GM12891 (cell line): ENCODE data around the gene ITSN1.

ENCODE experiments used
- POLR2A ChIP-seq: IDR thresholded peaks from 2 replicates; pipeline ENCODE4 v1.6.1; 2011; ENCODE audit warnings: low read depth, low read length, control low read depth
- POLR2AphosphoS5 ChIP-seq: IDR thresholded peaks from 2 replicates; pipeline ENCODE4 v1.6.1; 2011; ENCODE audit warnings: low read depth, low read length, control low read depth
- POU2F2 ChIP-seq: IDR thresholded peaks from 2 replicates; pipeline ENCODE4 v1.6.1; 2011; ENCODE audit warnings: low read depth, mild to moderate bottlenecking, control low read depth, low read length, moderate library complexity
- SPI1 ChIP-seq: IDR thresholded peaks from 2 replicates; pipeline ENCODE4 v1.6.1; 2011; ENCODE audit warnings: low read depth, low read length, control low read depth
- TAF1 ChIP-seq: IDR thresholded peaks from 2 replicates; pipeline ENCODE4 v1.6.1; 2011; ENCODE audit warnings: low read depth, low read length, control low read depth

DNA sequence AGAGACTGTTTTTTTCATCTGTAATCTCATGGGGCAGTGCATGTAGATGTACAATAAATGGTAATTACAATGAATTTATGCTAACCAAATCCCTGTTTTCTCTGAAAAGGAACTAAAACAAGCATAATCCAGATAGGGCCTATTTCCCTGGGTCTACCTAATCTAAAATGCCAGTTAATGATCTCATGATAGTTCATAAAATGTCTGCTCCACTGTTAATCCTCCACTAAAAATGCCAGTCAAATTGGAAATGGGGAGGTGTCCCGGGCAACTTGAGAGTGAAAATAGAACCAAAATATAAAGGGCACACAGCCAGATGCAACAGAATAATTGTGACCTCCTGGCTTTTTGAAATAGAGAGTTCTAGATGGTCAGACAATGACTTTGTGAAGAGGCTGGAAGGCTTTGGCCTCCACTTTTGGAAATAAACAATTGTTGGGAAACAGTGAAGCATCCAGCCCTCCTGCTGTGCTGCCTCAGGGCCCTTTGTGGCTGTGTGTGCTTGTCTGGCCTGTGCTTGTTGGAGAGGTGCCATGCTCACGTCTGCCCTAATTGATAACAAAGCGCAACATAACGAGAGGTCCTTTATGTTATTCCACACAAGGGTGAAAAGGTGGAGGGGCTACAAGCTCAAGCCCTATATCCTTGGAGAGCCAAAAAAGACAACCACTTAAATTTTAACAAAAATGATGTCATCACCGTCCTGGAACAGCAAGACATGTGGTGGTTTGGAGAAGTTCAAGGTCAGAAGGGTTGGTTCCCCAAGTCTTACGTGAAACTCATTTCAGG lies 175.6 kb downstream of the ITSN1 start:
- TF ChIP-seq POLR2A (no peak), POU2F2 (no peak), POLR2AphosphoS5 (no peak), TAF1 (no peak), SPI1 (no peak)
